RKO (cell line): ENCODE measurements around the gene SLC4A4.
A peak's percentile ranks its signal among the peaks of the same experiment; 100 is the strongest.

Experiments used
- DNase-seq: peaks from one replicate; pipeline ENCODE4 v3.0.0-alpha.2; 2016; ENCODE audit warnings: low spot score

The SLC4A4 gene

DNA sequence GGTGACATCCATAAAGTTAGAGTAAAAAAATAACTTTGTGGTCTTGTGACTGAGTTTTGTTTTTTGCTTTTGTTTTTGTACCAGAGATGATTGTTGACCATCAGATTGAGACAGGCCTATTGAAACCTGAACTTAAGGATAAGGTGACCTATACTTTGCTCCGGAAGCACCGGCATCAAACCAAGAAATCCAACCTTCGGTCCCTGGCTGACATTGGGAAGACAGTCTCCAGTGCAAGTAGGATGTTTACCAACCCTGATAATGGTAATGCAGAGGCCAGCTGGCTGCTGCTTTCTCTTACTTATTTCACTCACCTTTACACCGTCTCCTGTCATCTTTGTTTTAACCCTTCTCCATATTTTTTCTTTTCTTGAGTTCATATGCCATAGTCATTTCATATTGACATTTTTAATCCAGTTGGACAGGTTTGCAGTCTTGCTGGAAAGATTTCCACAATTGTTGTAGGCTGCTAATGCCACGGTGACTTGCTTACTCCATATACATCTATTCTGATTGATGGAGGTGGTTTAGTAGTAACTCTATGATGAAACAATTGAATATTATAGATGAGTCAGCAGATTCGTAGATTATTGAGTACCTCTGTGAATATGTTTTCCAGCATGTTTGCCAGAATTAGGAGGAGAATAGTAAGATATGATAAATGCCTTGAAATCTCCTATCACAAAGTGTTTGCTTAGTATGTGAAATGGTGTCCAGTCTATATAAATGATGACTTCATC lies 18.3 kb downstream of the SLC4A4 start:
- no peak for DNase-seq

DNA sequence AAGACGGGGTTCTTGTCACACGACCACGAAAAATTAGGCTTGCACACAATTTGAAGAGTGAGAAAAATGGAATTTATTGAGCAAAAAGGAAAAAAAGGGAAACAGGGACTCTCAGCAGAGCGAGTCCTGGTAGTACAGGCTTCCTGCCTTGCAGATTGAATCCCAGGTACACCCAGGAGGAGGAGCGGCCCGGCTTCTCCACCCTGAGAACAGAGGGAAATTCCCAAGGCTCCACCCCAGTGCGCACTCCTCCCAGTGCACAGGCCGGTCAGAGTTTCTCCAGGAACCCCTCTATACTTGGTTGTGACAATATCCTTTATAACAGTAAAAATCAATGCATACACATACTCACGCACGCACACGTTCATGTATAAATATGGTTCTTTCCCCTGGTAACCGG lies 22.0 kb downstream of the SLC4A4 start:
- DNase-seq = no peak

DNA sequence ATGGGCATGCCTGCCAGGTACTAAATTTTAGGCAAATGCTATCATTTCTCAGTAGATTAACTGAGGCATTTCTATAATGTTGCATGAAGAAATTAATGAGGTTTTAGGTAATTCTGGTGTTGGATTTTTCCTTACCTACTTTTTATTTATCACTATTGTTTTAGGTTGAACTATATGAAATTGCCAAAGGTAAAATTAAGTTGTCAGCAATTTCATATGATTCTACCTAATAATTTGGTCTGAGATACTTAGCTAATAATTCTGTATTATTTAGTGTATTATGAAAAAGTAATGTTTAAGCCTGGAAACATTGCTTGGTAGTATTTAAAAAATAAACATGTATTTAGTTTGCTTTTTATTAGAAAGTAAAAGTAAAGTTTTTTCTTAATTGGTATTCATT lies 22.7 kb downstream of the SLC4A4 start:
- DNase-seq = no peak

GRCh38 chr4:71366766-71367165 lies 27.9 kb downstream of the SLC4A4 start:
- no peak for DNase-seq

GRCh38 chr4:71367546-71367945 lies 28.7 kb downstream of the SLC4A4 start:
- no peak for DNase-seq

DNA sequence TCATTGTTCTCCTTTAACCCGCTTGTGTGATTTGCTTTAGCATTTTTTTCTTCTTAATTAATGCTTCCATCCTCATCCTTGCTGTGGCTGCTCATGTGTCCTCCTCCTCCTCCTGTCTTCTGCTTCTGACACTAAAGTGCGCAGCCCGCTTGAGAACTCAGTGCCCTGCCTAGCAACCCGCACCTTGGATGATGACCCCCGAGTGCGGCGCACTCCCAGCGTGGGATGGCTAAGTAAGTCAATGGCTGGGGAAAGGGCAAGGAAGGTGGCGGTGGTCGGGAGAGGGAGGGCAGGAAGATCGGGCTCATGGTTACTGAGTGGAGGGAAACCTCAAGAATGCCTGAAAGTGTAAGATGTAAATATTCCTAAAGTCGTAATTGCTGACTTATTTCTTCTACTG lies 30.1 kb downstream of the SLC4A4 start:
- DNase-seq = no peak

DNA sequence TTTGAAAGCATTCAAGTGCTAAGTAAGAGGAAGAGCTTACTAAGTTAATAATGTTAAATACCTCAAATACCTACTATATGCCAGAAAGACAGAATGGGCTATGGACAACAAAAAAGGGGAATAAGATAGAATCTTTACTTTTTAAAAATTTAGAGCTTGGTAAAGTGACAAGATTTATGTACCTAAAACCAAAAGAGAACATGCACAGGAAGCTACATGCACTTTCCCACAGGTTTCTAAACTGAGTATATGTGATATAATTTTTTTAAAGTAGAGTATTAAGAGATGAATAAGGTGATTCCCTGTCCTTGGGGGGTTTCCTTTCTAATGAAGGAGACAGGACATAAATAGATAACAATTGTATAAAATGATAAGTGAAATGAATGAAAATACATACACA lies 30.7 kb downstream of the SLC4A4 start:
- no peak for DNase-seq

GRCh38 chr4:71375494-71375893 lies 36.7 kb downstream of the SLC4A4 start:
- DNase-seq = no peak

GRCh38 chr4:71377561-71377960 lies 38.7 kb downstream of the SLC4A4 start:
- DNase-seq = peak; percentile 43

DNA sequence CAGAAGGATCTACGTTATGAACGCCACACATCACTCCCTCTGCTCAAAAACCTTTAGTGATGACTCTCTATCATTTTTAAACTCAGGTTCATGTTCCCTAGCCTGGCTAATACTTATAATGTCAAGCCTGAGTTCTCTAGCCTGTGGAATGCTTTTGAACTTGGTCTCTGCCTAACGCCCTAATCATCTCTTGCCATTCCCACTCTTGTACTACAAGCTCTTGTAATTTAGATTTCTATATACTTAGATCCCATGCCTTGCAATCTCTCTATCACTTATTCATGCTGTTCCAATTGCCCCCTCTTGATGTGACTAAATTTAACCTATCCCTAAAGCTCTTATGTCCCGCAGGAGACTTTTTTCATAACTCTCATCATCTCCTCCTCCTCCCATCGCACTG lies 40.3 kb downstream of the SLC4A4 start:
- DNase-seq = no peak

DNA sequence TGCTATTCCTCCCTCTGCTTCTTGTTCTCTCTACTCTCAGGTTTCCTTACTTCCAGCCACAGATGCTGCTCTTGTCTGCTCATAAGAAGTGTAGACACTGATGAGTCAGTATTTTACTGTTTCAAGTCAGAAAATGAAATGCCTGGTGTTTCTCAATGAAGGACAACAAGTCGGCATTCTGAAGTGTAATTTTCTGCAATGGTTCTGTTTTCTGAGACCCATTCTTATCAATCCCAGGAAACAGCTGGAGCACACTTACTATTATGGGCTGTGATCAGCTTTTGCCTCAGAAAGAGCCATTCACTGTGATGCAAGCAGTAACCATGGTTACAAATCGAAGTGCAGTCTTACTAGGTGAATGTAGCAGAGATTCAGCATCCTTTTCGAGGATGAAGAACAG lies 42.0 kb downstream of the SLC4A4 start:
- no peak for DNase-seq

- DNase-seq = no peak
Measured at GRCh38 chr4:71382125-71382899, 43.5 kb downstream of the SLC4A4 start.

DNA sequence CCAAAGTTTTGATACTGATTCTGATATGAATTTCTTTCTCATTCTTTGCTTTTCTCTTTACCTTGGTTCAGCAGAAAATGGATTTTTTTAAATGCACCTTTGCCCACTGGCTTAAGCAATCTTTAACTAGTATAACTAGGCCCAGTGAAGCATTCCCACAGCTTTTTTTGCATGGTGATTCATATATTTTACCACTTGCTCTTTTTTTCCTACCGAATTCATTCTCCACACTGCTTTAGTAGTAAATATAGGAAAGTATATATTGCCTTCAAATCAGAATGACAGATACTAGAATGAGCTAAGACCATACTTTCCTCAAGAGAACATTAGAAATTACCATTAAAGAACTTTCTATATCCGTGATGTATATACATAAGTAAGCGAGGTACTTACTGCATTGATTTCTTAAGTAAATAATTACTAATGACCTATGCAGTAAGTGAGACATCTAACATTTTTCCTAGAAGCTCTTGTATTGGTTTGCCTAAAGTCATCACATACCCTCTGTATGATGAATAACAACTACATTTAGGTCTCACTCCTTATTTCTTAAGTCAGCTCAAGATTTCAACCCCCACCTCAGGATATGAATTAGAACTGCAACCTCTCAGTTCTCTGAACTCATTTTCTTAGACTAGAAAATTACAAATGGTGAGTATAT lies 44.2 kb downstream of the SLC4A4 start:
- DNase-seq = no peak

- no peak for DNase-seq
Measured at GRCh38 chr4:71383984-71384383, 45.2 kb downstream of the SLC4A4 start.

GRCh38 chr4:71389149-71389827 lies 50.5 kb downstream of the SLC4A4 start:
- no peak for DNase-seq

DNA sequence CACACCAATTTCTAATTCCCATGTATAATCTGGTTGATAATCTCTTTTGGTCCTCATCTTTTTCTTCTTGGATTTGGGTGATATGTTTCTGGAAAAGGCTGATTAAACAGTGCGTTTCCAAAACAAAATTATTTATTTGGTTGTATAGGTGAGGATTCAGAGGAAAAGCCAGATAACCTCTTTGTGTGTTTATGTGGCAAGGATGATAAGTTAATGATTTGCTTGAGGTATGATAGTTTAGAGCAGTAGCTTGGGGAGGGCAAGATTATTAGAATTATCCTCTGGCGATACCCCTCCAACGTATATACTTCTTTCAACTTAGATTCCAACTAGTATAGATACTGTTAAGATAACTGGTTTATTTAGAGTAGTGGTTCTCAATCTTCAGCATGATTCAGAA lies 53.3 kb downstream of the SLC4A4 start:
- DNase-seq = no peak

DNA sequence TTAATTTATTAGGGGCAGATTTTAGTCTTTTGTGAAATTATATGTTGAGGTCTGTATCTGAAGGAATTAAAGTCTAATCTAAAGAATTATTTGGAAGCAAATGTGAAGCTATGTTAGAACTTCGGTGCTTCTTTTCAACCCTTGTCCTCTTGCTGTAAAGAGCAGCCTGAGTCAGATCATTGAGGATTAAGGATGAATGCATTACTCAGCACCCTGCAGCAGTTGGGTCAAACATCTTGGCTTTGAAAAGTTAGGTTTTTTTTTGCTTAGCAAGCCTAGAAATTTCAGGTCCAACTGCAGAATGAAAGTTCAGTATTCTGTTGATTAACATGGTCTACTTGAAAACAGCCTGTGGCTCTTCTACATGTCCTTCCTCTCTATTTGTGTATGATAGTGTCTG lies 57.6 kb downstream of the SLC4A4 start:
- no peak for DNase-seq

- DNase-seq = no peak
Measured at GRCh38 chr4:71400810-71401209, 62.0 kb downstream of the SLC4A4 start.

GRCh38 chr4:71402616-71403015 lies 63.8 kb downstream of the SLC4A4 start:
- no peak for DNase-seq

DNA sequence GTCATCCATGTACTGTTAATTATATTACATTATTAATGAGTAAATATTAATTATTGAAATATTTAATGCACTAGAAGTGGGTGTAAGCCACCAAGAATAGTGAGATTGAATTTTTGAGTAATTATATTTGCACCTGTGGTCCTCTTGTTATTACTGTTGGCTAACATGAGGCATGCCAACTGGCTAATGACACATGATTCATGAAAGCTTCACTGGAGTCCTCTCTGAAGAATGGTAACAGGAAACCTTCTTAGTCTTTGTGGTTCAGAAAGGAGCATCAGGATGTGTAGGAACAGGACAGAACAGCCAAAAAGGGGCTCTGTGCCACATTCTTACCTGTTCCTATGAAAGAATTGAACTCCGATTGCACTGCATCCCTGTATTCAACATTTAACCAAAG lies 65.2 kb downstream of the SLC4A4 start:
- no peak for DNase-seq

DNA sequence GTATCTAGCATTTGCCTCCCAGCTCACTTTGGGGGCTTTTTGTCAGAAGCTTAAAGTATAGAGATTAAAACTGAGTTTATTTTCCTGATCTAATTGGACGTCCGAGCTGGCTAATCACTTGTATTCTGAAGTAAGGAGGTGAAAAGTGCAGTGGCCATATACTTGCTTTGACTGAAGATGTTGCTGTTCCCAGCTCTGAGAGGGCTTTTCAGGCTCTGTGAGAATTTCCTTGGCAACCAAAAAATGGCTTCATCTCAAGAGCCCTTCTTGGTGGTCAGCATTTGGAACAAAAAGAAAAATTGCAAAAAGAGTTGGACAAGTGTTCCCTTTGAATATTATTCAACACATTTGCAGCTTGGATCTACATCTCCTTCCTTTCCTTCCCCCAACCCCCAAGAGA lies 67.0 kb downstream of the SLC4A4 start:
- DNase-seq = no peak

- DNase-seq = peak; percentile 25
Measured at GRCh38 chr4:71406459-71406963, 67.7 kb downstream of the SLC4A4 start.
